Measurements from ENCODE around the gene RAB18.

DNA sequence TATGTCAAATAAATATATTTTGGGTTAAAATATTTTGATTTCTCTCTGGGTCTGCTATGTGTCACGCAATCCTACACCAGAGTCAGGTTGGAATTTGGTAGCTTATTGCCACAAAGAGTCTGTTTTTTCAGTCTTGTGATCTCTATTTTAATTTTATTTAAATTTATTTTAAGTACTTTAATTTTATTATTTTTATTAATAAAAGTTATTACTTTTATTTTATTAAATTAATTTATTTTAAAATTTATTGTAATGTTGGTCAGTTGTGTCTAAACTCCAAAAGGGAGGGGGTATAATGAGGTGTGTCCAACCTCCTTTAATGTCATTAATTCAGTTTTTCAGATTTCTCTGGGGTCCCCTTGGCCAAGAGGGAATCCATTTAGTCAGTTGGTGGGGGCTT lies 42.8 kb upstream of the RAB18 start:
- TF ChIP-seq, protein P1, sequence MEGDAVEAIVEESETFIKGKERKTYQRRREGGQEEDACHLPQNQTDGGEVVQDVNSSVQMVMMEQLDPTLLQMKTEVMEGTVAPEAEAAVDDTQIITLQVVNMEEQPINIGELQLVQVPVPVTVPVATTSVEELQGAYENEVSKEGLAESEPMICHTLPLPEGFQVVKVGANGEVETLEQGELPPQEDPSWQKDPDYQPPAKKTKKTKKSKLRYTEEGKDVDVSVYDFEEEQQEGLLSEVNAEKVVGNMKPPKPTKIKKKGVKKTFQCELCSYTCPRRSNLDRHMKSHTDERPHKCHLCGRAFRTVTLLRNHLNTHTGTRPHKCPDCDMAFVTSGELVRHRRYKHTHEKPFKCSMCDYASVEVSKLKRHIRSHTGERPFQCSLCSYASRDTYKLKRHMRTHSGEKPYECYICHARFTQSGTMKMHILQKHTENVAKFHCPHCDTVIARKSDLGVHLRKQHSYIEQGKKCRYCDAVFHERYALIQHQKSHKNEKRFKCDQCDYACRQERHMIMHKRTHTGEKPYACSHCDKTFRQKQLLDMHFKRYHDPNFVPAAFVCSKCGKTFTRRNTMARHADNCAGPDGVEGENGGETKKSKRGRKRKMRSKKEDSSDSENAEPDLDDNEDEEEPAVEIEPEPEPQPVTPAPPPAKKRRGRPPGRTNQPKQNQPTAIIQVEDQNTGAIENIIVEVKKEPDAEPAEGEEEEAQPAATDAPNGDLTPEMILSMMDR (IDR thresholded peaks at IDR 0.05; ENCODE audit: insufficient read depth, low read depth, low read length) = no peak
- TF ChIP-seq EZH2 (IDR thresholded peaks at IDR 0.05; ENCODE audit: insufficient read depth, low read length) = no peak

Data from astrocyte (in vitro differentiated cells and primary cell).